HG03432 (cell line): ENCODE data around the gene LIPI.
"Not testable (repeated sequence)": the region's sequence is repeated elsewhere in the genome, so short reads cannot be mapped to it uniquely, and the experiment has no call there.

ENCODE experiments used
- ATAC-seq: cut with Tn5 transposase; IDR thresholded peaks from one replicate; pipeline ENCODE4 v1.9.1; 2021; ENCODE audit warnings: mild to moderate bottlenecking, moderate library complexity; ENCODE audit not compliant: unreplicated experiment

LIPI gene

DNA sequence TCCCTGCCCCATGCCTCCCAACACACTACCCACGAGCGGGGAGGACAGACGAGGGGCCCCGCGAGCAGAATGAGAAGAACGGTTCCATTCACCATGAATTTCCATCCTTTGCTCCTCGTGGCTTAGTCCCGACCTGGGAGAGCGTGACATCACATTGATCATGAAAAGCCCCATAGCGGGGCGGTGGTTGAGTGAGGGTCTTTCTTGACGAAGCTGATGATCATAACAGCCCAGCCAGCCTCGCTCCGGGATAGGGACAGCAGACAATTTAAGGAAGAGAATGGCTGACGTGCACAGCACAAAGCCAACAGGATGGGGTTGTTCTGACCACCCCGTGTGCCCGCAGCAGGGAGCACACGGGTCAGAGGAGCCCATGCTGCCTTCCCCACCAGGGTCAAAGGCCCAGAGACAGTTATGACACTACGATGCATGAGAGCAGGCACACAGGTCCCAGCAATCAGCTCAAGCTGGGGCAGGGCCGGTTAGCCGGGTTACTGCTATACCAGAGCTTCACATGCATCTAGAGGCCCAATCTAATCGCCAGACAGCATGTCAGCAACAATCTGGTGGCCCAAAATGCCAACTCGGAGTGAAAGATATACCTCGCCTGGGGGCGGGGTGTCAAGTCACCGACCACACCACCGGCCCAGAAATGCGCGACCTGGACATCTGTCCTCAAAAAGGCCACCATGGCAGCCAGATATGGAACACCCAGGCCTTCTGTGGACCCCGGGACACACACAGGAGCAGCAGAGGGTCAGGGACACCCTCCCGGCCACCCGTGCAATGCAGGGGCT lies 135.2 kb downstream of the LIPI start:
- no peak for ATAC-seq

DNA sequence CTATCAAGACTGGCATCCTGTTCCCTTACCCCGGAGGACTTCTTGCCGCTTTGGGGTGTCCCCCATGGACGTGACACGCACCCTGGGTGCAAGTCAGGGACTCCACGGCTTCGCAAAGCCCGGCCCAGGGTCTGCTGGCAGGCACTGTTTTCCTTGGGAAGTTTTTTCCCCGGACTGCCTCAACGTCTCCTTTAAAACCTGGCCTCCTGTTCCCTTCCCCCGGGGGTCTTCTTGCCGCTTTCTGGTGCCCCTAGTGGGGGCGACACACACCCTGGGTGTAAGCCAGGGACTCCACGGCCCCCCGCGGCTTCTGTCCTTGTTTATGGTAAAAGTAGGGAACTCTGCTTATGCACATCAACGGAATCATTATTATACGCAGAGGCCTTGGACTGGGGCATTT lies 136.6 kb downstream of the LIPI start:
- ATAC-seq = no peak

DNA sequence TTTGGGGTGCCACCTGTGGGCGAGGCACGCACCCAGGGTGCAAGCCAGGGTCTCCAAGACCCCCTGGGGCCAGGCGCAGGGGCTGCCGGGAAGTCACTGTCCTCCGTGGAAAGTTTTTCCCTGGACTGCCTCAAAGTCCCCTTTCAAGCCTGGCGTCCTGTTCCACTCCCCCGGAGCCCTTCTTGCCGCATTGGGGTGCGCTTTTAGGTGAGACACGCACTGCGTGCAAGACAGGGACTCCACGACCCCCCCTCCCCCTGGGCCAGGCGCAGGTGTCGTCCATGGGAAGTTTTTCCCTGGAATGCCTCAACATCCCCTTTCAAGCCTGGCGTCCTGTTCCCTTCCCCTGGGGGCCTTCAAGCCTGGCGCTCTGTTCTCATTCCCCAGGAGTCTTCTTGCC lies 137.1 kb downstream of the LIPI start:
- no peak for ATAC-seq

DNA sequence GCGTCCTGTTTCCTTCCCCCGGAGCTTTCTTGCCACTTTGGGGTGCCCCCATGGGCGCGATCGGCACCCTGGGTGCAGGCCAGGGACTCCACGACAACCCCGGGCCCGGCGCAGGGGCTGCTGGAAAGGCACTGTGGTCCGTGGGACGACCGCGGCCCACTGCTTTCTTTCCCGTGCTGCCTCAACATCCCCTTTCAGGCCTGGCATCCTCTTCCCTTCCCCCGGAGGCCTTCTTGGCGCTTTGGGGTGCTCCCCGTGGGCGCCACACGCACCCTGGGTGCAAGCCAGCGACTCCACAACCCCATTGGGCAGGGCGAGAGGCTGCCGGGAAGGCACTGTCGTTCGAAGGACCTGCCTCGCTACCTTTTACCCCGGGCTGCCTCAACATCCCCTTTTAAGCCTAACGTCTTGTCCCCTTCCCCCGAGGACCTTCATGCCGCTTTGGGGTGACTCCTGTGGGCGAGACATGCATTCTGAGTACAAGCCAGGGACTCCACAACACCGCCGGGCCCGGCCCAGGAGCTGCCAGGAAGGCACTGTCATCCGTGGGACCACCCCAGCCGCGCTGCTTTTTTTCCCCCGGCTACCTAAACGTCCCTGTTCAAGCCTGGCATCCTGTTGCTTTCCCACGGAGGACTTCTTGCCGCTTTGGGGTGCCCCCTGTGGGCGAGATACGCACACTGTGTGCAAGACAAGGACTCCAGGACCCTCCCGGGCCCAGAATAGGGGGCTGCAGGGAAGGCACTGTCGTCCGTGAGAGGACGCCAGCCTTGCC lies 137.8 kb downstream of the LIPI start:
- ATAC-seq = no peak

DNA sequence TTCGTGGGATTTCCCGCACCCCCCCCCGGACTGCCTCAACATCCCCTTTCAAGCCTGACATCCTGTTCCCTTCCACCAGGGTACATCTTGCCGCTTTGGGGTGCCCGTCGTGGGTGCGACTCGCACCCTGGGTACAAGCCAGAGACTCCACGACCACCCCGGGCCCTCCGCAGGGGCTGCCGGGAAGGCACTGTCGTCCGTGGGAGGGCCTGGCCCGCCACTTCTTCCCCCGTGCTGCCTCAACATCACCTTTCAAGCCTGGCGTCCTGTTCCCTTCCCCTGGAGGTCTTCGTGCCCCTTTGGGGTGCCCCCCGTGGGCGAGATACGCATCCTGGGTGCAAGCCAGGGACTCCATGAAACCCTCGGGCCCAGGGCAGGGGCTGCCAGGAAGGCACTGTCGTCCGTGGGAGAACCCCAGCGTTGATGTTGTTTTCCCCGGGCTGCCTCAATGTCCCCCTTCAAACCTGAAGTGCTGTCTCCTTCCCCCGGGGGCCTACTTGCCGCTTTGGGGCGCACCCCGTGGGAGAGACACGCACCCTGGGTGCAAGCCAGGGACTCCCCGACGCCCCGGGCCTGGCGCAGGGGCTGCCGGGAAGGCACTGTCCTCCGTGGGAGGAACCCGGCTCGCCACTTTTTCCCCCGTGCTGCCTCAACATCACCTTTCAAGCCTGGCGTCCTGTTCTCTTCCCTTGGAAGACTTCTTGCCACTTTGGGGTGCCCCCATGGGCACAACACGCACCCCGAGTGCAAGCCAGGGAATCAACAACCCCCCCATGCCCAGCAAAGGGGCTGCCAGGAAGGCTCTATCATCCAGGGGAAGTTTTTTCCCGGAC lies 138.6 kb downstream of the LIPI start:
- ATAC-seq = no peak

DNA sequence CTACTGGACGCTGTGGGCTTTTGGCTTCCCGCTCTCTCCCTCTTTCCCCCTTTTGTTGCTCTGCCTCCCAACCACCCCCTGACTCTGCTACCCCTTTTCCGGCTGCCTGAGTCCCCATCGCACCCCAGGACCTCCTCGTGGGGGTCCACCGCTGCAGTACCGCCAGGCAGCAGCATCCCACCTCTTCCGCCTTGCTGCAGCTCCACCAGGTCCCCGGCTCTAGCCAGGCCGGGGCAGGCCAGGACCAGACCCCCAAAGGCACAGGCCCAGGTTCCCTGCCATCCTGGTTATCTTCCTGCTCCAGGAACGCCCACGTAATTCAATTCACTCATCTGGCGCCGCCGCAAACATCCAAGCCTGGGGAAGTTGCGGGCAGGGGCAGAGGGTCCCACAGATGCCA lies 139.8 kb downstream of the LIPI start:
- no peak for ATAC-seq

DNA sequence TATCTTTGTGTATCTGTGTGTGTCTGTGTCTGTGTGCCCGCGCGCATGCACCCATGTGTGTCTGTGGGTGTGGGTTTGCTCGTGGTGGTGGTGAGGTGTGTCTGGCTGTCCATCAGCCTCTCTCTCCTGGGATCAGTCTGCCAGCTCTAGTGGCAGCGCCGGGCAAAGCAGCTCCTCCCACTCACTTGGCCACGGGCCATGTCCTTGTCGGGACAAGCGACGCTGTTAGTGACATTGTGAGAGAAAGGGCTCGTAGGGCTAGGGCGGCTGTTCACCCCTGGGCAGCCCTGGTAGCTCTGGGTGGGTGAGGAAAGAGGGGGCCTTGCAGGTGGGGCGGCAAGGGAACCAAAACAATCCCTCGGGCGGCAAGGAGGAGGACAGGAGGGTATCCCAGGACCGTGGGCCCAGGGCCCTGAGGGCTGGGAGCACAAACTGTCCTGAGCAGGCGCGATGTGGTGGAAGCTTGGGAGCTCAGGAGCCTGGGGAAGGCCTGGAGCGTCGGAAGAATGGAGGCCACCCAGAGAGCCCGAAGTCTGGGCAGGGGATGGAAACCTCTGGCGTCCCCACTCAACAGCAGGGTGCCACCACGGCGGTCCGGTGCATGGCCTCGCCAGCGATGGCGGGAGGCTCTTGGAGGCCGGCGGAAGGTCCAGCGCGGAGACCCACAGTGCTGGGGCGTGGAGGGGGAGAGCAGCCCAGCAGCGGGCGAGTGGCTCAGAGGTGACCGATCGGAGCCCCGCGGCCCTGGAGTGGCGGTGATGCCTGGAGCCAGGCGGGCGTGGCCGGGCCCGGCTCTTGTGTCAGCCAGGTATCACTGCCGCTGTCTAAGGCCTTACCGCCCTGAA lies 140.5 kb downstream of the LIPI start:
- ATAC-seq = no peak

DNA sequence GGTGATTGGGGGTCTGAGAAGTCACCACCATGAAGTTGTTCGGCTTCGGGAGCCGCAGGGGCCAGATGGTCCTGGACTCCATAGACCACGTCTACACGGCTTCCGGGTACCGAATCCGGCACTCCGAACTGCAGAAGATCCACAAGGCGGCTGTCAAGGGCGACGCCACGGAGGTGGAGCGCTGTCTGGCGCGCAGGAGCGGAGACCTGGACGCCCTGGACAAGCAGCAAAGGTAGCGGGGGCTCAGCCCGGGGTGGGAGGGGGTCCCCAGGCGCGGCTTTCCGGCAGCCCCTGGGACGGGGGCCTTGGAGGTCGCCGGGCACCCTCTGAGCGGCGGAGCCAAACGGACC lies 146.5 kb downstream of the LIPI start:
- ATAC-seq = no peak

DNA sequence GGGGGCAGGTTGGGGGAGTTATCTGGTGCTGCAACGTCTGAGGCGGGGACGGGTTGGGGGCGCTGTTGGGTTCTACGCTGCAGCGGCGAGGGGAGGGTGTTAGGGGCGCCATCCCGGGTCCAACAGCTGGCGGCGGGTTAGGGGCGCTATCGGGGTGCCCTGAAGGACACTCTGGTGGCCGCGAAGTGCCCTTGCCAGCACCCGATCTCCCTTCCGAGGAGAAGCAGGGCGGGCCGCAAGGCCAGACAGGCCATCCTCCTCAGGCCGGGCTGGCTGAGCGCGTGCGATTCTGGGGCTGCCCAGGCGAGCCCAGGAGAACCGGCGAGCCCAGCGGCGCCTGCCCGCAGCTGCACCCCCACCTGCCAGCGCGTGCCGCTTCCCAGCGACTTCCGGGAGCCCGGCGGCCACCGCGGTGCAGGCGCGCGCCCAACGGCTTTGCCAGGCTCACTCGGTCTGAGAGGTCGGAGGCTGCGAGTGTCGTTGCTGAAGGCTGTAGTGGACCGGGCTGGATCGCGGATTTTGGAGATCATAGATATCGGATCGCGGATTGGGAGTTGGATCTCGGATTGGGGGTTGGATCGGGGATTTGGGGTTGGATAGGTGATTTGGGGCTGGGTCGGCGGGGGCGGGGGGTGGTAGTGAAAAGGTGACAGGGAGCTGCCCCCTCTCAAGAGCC lies 147.0 kb downstream of the LIPI start:
- not testable (repeated sequence) for ATAC-seq

DNA sequence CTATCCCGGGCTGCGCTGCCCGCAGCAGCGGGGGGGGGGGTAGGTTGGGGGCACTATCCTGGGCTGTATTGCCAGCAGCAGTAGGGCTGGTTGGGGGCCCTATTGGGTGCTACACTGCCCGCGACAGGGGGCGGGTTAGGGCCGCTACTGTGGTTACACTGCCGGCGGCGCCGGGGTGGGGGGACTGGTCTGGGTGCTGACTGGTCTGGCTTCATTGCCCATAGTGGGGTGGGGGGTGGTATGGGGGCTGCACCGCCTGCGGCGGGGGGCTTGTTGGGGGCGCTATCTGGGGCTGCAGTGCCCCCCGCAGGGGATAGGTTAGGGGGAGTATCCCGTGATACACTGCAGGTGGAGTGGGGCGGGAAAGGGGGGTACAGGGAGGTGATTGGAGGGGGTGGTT lies 148.1 kb downstream of the LIPI start:
- not testable (repeated sequence) for ATAC-seq

DNA sequence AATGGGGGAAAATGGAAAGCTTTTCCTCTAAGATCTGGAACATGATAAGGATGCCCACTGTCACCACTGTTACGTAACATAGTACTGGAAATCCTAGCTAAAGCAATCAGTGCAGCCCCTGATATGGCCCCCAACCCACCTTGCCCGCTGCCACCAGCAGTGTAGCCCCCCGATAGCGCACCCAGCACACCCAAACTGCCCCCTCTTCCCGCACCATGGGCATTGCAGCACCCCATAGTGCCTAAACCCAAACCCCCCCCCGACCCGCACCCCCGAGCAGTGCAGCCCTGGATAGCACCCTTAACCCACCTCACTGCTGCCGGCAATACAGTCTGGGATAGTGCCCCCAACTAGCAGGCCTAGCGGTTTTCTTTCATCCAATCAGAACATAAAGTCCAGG lies 148.9 kb downstream of the LIPI start:
- not testable (repeated sequence) for ATAC-seq

DNA sequence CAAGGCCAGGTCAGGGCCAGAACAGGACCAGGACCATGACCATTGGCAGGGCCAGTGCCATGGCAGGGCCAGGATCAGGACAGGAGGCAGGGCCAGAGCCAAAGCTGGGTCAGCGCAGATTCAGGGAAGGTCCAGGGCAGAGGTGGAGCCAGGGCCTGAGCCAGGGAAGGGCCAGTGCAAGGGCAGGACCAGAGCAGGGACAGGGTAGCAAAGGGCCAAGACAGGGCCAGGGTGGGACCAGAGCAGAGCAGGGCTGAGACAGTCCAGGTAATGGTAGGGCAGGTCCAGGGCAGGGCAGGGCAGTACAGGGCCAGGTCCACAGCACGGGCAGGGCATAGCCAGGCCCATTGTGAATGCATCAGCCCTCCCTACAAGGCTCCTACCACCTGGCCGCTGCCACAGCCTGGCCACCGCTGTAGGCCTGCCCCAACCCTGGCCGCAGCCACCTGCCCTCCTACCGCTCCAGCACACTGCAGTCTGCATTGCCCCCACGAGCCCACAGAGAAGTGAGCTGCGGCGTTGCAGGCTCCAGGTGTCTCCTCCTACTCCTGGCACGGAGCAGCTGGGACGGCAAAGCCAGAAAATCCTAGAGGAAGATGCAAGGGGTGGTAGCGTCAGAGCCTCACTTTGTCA lies 151.6 kb downstream of the LIPI start:
- ATAC-seq = not testable (repeated sequence)
